Right lobe of liver (tissue), 6 donors: ENCODE data around the gene CPNE4. TPM values are rescaled to one million over a fixed set of nuclear protein-coding genes. Genes with fewer than 3 reads are reported as not detected.
"Not testable (repeated sequence)": the region's sequence is repeated elsewhere in the genome, so short reads cannot be mapped to it uniquely, and the experiment has no call there.

Experiments used
- ATAC-seq, 4 donors: fragments of 200-7000 bp; cut with Tn5 transposase; one replicate each; pipeline ENCODE4 v1.9.1; 2020; ENCODE audit warnings: mild to moderate bottlenecking in 4 of 4, moderate library complexity in 4 of 4
- DNase-seq, 3 donors: peaks; one replicate each; pipeline ENCODE4 v3.0.0-alpha.2; 2020
- H3K27ac ChIP-seq, 3 donors: fragments of 200-600 bp; one replicate each; pipeline ENCODE4 v1.8.0; 2022
- H3K27me3 ChIP-seq, 2 donors: fragments of 200-600 bp; one replicate each; pipeline ENCODE4 v1.8.0; 2022
- H3K36me3 ChIP-seq, 4 donors: fragments of 200-600 bp; sonication (generic) in 1 of 4; one replicate each; pipeline versions ENCODE4 v1.5.1 to v1.8.0; 2017 to 2022; ENCODE audit warnings: control low read depth in 1 of 4
- H3K4me1 ChIP-seq, 4 donors: fragments of 200-600 bp; sonication (generic) in 1 of 4; one replicate each; pipeline versions ENCODE4 v1.5.1 to v1.8.0; 2017 to 2022; ENCODE audit warnings: control low read depth in 1 of 4
- H3K4me3 ChIP-seq, 3 donors: fragments of 200-600 bp; one replicate each; pipeline ENCODE4 v1.8.0; 2022
- H3K9me3 ChIP-seq, 4 donors: fragments of 200-600 bp; sonication (generic) in 1 of 4; one replicate each; pipeline versions ENCODE4 v1.5.1 to v1.8.0; 2017 to 2022; ENCODE audit warnings: control low read depth in 1 of 4
- POLR2A ChIP-seq: fragments of 450-650 bp; IDR thresholded peaks from one replicate; pipeline ENCODE4 v1.6.1; 2017; ENCODE audit warnings: antibody characterized with exemption, mild to moderate bottlenecking
- WGBS: methylation state at CpG from one replicate; pipeline ENCODE4 v1.1.6; 2018; ENCODE audit warnings: low coverage, low lambda C conversion rate; ENCODE audit not compliant: insufficient coverage; ENCODE audit errors: missing lambda C conversion rate; 5-methylcytosine and 5-hydroxymethylcytosine counted together
- intact Hi-C, 2 donors: fragments of 100-400 bp; cut with DNase I; formaldehyde crosslinking; loops; one replicate each; pipeline versions ENCODE4 v1.11.2 to v1.14.1; 2022
- total RNA-seq, 6 experiments: library from RNA; depleted of rRNA in 2 of 6; stranded (reverse); fragments of >200 nt in 2 of 6; fragmentation: NEBNext Ultra II Directional in 3 of 6; extraction: Animal tissue kit (Norgen Biotek cat#: 25700) in 3 of 6; gene quantifications; one replicate each; pipeline versions ENCODE4 v1.1.0 to v1.2.4, GENCODE V29; 2016 to 2023
- TF ChIP-seq, protein P1 (sequence below), 4 donors: fragments of 200-600 bp in 3 of 4; fragments of 450-650 bp in 1 of 4; IDR thresholded peaks; one replicate each; pipeline versions ENCODE4 v1.5.1 to v1.8.0; 2016 to 2022; ENCODE audit warnings: antibody characterized with exemption in 4 of 4, mild to moderate bottlenecking in 2 of 4
- donor health status: DM: no; HTN: yes; CAD: no.
- donor health status: DM: no; HTN: no; CAD: no.
- donor health status: DM: no; HTN: no; CAD: no.
- donor health status: DM: no; HTN: yes; CAD: no.
- donor health status: DM: no; HTN: yes; CAD: no.

CPNE4 gene
- total RNA-seq, 6 experiments from 2014 or later: not detected

DNA sequence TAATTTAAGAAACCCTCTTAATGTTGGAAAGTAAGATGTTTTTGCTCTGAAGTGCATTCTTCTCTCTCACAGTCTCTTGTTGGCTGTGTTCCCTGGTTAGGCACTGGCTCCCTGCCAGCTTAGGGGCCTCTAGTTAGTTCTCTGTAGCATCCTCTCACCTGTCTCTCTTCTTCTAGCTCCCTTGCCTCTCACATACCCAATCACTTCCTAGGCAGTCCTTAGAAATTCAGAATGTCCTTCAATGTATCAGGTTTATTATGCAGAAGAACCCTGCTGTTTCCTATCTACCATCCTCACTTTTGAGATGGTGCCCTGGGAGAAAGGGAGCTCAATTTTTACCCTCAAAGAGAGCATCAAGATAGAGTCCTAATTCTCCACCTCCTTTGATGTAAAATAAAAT, 36.2 kb upstream of the CPNE4 start:
- ATAC-seq: no peak
- no peak overlapping the region for H3K27ac ChIP-seq
- H3K4me3 ChIP-seq: no peak overlapping the region
- TF ChIP-seq POLR2A: no peak
- TF ChIP-seq, protein P1, sequence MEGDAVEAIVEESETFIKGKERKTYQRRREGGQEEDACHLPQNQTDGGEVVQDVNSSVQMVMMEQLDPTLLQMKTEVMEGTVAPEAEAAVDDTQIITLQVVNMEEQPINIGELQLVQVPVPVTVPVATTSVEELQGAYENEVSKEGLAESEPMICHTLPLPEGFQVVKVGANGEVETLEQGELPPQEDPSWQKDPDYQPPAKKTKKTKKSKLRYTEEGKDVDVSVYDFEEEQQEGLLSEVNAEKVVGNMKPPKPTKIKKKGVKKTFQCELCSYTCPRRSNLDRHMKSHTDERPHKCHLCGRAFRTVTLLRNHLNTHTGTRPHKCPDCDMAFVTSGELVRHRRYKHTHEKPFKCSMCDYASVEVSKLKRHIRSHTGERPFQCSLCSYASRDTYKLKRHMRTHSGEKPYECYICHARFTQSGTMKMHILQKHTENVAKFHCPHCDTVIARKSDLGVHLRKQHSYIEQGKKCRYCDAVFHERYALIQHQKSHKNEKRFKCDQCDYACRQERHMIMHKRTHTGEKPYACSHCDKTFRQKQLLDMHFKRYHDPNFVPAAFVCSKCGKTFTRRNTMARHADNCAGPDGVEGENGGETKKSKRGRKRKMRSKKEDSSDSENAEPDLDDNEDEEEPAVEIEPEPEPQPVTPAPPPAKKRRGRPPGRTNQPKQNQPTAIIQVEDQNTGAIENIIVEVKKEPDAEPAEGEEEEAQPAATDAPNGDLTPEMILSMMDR (IDR thresholded peaks at IDR 0.05): no peak
- H3K36me3 ChIP-seq: no peaks in the 10 kb centered on the region
- DNase-seq: no peak
- intact Hi-C loops: no loop called here
- H3K4me1 ChIP-seq: no peaks in the 10 kb centered on the region
- no peaks in the 10 kb centered on the region for H3K27me3 ChIP-seq
- no peaks in the 10 kb centered on the region for H3K9me3 ChIP-seq

DNA sequence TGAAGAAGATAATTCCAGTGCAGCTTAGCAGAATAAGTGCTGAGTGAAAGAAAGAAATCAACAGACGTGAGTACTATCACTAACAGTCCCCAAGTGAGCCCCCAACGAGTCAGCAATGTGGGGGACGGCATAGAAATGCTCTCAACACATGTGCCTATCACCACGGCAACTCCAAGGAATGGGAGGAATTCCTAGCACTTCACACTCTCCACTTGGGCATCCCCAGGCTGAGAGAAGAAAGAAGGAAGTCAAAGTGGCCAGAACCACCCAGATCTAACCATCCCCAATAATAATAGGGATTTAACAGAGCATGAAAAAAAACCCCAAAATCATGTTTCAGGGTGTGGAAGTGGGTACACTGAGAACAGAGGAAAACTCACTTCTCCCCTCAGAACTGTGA, 29.3 kb upstream of the CPNE4 start:
- ATAC-seq (no peak), DNase-seq (no peak)
- Histone ChIP-seq H3K4me1 (no peaks in the 10 kb centered on the region), H3K27me3 (no peaks in the 10 kb centered on the region), H3K36me3 (no peaks in the 10 kb centered on the region), H3K27ac (no peak overlapping the region), H3K4me3 (no peak overlapping the region), H3K9me3 (no peaks in the 10 kb centered on the region)
- 4% methylated on average over 3 of the region's 4 CpGs for WGBS
- intact Hi-C loops: no loop called here
- no peak for TF ChIP-seq POLR2A
- TF ChIP-seq, protein P1 (IDR thresholded peaks at IDR 0.05): no peak

DNA sequence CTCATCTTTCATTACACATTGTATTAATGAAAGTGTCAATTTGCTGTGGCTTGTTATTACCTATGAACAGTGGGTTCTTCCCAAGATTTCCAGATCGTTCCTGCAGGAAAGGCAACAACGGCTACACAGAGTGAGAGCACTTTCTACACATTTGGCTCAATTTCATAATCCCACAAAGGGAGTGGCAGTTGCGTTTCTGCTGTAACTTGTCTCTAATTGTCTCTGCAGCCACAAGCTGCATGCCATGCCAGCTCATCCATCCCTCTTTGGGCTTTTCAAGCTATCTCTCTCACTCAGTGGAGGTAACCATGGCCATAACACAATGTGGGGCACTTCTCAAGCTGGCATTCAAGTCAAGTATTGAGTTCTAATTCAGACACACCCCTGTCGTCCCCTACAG, 27.7 kb upstream of the CPNE4 start:
- H3K36me3 ChIP-seq: no peaks in the 10 kb centered on the region
- no peaks in the 10 kb centered on the region for H3K4me1 ChIP-seq
- H3K4me3 ChIP-seq: no peak overlapping the region
- no peak overlapping the region for H3K27ac ChIP-seq
- no peak for DNase-seq
- TF ChIP-seq, protein P1 (IDR thresholded peaks at IDR 0.05): no peak
- TF ChIP-seq POLR2A: no peak
- 51% methylated on average over 4 of the region's 4 CpGs for WGBS
- no peaks in the 10 kb centered on the region for H3K9me3 ChIP-seq
- intact Hi-C loops: no loop called here
- no peak for ATAC-seq
- H3K27me3 ChIP-seq: no peaks in the 10 kb centered on the region

DNA sequence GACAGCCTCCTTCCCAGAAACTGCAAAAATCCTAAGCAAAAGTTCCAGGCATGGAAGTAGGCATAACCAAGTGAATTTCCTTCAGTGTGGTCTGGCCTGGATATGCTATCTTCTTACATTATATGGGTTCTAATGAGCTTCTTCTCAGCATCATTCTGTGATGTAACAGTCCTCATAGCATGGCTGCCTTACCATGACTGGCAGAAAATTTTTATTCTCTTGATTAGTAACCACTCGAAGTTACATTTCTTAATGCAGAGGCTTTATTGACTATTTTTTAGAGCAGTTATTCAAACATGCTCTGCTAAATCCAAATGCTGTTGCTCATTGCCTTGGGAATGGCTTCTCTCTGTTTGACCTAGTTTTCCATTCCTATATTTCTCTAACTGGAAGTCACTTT, 21.1 kb upstream of the CPNE4 start:
- intact Hi-C loops: no loop called here
- no peak for DNase-seq
- Histone ChIP-seq H3K9me3 (no peaks in the 10 kb centered on the region), H3K27ac (no peak overlapping the region), H3K36me3 (no peaks in the 10 kb centered on the region), H3K27me3 (no peaks in the 10 kb centered on the region), H3K4me3 (no peak overlapping the region), H3K4me1 (no peaks in the 10 kb centered on the region)
- TF ChIP-seq, protein P1 (IDR thresholded peaks at IDR 0.05): no peak
- ATAC-seq: no peak
- 67% methylated on average over 1 of the region's 1 CpG for WGBS

DNA sequence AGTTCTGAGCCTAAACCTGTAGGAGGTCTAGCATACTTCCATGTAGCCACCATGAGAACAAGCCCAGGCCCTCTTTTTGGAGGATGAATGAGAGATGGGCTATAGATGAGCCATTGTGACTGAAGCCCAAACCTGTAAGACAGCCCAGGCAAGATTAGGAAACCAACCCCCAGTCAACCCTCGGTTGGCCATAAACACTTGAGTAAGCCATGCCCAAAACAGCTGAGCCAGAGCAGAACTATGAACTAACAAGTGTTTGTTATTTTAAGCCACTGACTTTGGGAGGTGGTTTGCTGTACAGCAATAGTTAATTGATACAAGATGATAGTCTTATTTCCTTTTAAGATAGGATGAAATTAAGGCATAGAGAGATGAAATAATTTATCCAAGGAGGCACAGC, 12.4 kb upstream of the CPNE4 start:
- no peaks in the 10 kb centered on the region for H3K9me3 ChIP-seq
- intact Hi-C loops: loop anchor here in 1 of 2 donors (10.0 kb wide), 1 partner anchor 128 kb away; no protein-coding TSS in a partner anchor

DNA sequence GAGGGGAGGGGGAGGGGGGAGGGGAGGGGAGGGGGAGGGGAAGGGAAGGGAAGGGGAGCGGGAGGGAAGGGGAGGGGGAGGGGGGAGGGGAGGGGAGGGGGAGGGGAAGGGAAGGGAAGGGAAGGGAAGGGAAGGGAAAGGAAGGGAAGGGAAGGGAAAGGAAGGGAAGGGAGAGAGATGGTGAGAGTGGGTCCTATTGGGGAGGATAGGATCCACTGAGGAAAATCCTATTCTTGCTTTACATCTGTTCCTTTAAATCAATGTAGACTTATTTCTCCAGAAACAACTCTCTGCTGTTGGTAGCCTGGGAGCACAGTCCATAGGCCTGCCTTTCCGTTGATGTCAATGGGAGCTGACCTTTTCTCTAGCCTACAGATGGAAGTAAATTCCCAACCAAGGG, 10.1 kb upstream of the CPNE4 start:
- not testable (repeated sequence) for H3K9me3 ChIP-seq, DNase-seq, H3K4me3 ChIP-seq, H3K27me3 ChIP-seq, ATAC-seq, H3K27ac ChIP-seq, H3K36me3 ChIP-seq, H3K4me1 ChIP-seq
- 79% methylated on average over 2 of the region's 2 CpGs for WGBS
- intact Hi-C loops: loop anchor here in 1 of 2 donors (10.0 kb wide), 1 partner anchor 130 kb away; no protein-coding TSS in a partner anchor

More for the DNA sequence above, 12.4 kb upstream of the CPNE4 start:
- H3K36me3 ChIP-seq: no peaks in the 10 kb centered on the region
- no peak overlapping the region for H3K27ac ChIP-seq
- 33% methylated on average over 1 of the region's 1 CpG for WGBS
- TF ChIP-seq, protein P1 (IDR thresholded peaks at IDR 0.05): no peak
- TF ChIP-seq POLR2A: no peak
- no peak for DNase-seq
- no peak overlapping the region for H3K4me3 ChIP-seq
- H3K27me3 ChIP-seq: no peaks in the 10 kb centered on the region
- ATAC-seq: no peak
- H3K4me1 ChIP-seq: no peaks in the 10 kb centered on the region
